Lung (tissue), 12 donors: ENCODE measurements around the gene PERCC1. TPM values are rescaled to one million over a fixed set of nuclear protein-coding genes. Genes with fewer than 3 reads are reported as not detected.
"Not testable (repeated sequence)": the region's sequence is repeated elsewhere in the genome, so short reads cannot be mapped to it uniquely, and the experiment has no call there.

Experiments used
- ATAC-seq: fragments of 200-7000 bp; cut with Tn5 transposase; one replicate; pipeline ENCODE4 v1.9.1; 2020; ENCODE audit warnings: moderate number of reproducible peaks; ENCODE audit not compliant: insufficient read depth, low FRiP score
- DNase-seq, 3 donors: peaks; one replicate each; pipeline ENCODE4 v3.0.0-alpha.2; 2013 to 2017
- H3K27ac ChIP-seq, 2 donors: one replicate each; pipeline ENCODE4 v1.5.1; 2013; ENCODE audit warnings: mild to moderate bottlenecking in 2 of 2, moderate library complexity in 2 of 2, control low read depth in 1 of 2, inconsistent platforms in 1 of 2, low read depth in 1 of 2, low read length in 1 of 2
- H3K27me3 ChIP-seq, 3 donors: one replicate each; pipeline ENCODE4 v1.5.1; 2013; ENCODE audit warnings: low read length in 2 of 3; ENCODE audit not compliant: control insufficient read depth in 3 of 3, insufficient read depth in 3 of 3
- H3K36me3 ChIP-seq, 4 donors: one replicate each; pipeline ENCODE4 v1.5.1; 2013; ENCODE audit warnings: low read length in 4 of 4, mild to moderate bottlenecking in 1 of 4, moderate library complexity in 1 of 4; ENCODE audit not compliant: control insufficient read depth in 4 of 4, insufficient read depth in 4 of 4
- H3K4me1 ChIP-seq, 5 donors: one replicate each; pipeline ENCODE4 v1.5.1; 2013; ENCODE audit warnings: low read length in 5 of 5, mild to moderate bottlenecking in 2 of 5, moderate library complexity in 1 of 5; ENCODE audit not compliant: control insufficient read depth in 5 of 5, insufficient read depth in 5 of 5
- H3K4me3 ChIP-seq: one replicate; pipeline ENCODE4 v1.5.1; 2013; ENCODE audit warnings: mild to moderate bottlenecking, control low read depth, moderate library complexity
- H3K9ac ChIP-seq, 2 donors: one replicate each; pipeline ENCODE4 v1.5.1; 2013; ENCODE audit warnings: low read length in 2 of 2, control low read depth in 1 of 2; ENCODE audit not compliant: insufficient read depth in 1 of 2
- H3K9me3 ChIP-seq, 4 donors: one replicate each; pipeline ENCODE4 v1.5.1; 2013; ENCODE audit warnings: low read length in 3 of 4, mild to moderate bottlenecking in 1 of 4, moderate library complexity in 1 of 4; ENCODE audit not compliant: control insufficient read depth in 4 of 4, insufficient read depth in 3 of 4
- whole genome bisulfite sequencing, 2 donors: extraction: QIAGEN DNeasy Blood & Tissue Kit; methylation state at CpG; one replicate each; pipeline ENCODE4 v1.1.7; 2013; 5-methylcytosine and 5-hydroxymethylcytosine counted together
- polyA plus RNA-seq, 2 donors: library from polyadenylated mRNA; stranded (reverse); fragments of 200-250 nt; gene quantifications; one replicate each; pipeline ENCODE4 v1.2.1, GENCODE V29; 2013
- total RNA-seq, 2 donors: library from RNA; depleted of rRNA in 1 of 2; stranded (reverse); fragments of >200 nt in 1 of 2; gene quantifications; one replicate each; pipeline ENCODE4 v1.2.1, GENCODE V29; 2014 to 2021
- TF ChIP-seq, protein P1 (sequence below): IDR thresholded peaks from 2 replicates; pipeline ENCODE4 v1.5.1; 2012; ENCODE audit warnings: mild to moderate bottlenecking; ENCODE audit errors: control extremely low read depth, extremely low read depth
- donor health status: control.
- donor health status: control.
- donor health status: Bipolar disorder and iron deficiency.
- donor health status: healthy.
- donor health status: DM: yes; HTN: yes; CAD: no.

Gene PERCC1
- total and polyA plus RNA-seq, 4 donors = 0.12 to 0.57 (median 0.46) TPM; not detected in 1

DNA sequence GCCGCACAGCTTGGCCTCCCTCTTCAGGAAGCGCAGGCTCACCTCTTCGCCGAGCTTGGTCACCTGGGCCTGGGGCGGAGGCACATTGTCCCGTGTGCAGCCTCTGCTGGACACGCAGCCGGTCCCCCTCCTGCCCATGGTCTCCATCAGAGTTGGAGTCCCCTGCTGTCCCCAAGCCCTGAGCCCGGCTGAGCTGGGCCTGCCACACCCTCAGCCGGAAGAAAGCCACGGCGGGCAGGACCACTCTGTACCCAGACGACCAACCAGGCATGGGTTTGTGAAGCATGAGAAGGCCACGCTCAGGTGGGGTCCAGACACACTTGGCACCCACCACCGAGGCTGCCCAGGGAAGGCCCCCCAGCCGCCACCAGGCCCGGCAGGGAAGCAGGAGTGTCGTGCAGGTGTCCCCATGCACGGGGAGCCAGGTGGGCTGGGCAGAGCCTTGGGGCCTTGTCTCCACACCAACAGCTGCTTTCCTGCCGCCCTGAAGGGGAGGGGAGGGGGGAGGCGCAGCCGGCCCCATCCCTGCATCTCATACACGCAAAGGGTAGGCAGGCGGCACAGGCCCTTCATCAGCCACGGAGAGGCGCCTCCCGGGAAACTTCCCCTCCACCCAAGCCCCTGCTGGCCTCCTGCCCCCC, 8.3 kb downstream of the PERCC1 start:
- Histone ChIP-seq H3K4me1 (peaks cover 0 to 3% (median 0%) of the 10 kb centered on the region in 5 donors), H3K27me3 (no peaks in the 10 kb centered on the region), H3K36me3 (no peaks in the 10 kb centered on the region), H3K9me3 (no peaks in the 10 kb centered on the region), H3K27ac (no peak overlapping the region), H3K4me3 (no peak overlapping the region), H3K9ac (no peak overlapping the region)
- WGBS, 2 donors = 83 to 92% methylated on average over 26 to 27 of the region's 27 CpGs
- DNase-seq (peak in 1 of 3 donors; percentile 13), ATAC-seq (no peak)
- TF ChIP-seq, protein P1, sequence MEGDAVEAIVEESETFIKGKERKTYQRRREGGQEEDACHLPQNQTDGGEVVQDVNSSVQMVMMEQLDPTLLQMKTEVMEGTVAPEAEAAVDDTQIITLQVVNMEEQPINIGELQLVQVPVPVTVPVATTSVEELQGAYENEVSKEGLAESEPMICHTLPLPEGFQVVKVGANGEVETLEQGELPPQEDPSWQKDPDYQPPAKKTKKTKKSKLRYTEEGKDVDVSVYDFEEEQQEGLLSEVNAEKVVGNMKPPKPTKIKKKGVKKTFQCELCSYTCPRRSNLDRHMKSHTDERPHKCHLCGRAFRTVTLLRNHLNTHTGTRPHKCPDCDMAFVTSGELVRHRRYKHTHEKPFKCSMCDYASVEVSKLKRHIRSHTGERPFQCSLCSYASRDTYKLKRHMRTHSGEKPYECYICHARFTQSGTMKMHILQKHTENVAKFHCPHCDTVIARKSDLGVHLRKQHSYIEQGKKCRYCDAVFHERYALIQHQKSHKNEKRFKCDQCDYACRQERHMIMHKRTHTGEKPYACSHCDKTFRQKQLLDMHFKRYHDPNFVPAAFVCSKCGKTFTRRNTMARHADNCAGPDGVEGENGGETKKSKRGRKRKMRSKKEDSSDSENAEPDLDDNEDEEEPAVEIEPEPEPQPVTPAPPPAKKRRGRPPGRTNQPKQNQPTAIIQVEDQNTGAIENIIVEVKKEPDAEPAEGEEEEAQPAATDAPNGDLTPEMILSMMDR = no peak

DNA sequence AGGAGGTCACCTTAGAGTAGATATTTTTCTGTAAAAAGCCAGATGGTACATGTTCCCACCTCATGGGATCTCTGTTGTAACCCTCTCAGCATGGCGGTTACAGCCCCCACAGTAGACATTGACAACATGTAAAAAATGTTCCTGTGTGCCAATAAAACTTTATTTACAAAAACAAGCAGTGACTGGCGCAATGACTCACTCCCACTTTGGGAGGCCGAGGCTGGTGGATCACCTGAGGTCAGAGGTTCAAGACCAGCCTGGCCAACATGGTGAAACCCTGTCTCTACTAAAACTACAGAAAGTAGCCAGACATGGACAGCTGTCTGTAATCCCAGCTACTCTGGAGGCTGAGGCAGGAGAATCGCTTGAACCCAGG, 8.8 kb downstream of the PERCC1 start:
- 96% methylated on average over 4 of the region's 4 CpGs for WGBS, 2 donors
- DNase-seq, H3K9me3 ChIP-seq, ATAC-seq, H3K4me1 ChIP-seq, H3K27ac ChIP-seq, H3K4me3 ChIP-seq, H3K36me3 ChIP-seq, H3K27me3 ChIP-seq, H3K9ac ChIP-seq: not testable (repeated sequence)

DNA sequence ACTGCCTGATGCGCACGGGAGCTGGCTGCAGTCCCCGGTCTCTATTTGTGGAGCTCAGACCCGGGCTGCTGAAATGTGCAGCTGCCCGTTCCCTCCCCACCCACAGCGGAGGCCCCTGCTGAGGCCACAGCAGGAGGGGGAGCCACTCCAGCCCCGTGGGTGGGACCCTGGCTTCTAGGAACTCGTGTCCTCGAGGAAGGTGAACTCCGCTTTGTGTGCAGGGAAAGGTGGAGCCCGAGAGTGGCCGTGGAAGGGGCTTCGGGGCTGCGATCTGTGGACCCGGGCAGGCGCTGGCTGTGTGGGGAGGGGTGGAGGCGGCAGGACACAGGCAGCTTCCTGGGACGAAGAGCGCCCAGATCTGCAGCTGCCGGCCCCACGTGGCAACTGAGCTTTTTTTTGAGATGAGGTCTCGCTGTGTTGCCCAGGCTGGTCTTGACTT, 10.5 kb downstream of the PERCC1 start:
- no peak for ATAC-seq
- no peak overlapping the region for H3K4me3 ChIP-seq
- 67 to 82% methylated on average over 22 of the region's 22 CpGs for WGBS, 2 donors
- no peaks in the 10 kb centered on the region for H3K4me1 ChIP-seq
- TF ChIP-seq, protein P1 = no peak
- H3K36me3 ChIP-seq = peaks cover 0 to 14% (median 0%) of the 10 kb centered on the region in 4 donors
- no peaks in the 10 kb centered on the region for H3K9me3 ChIP-seq
- no peak overlapping the region for H3K27ac ChIP-seq
- H3K27me3 ChIP-seq = no peaks in the 10 kb centered on the region
- no peak overlapping the region for H3K9ac ChIP-seq
- peak in 1 of 3 donors; percentile 13 for DNase-seq

DNA sequence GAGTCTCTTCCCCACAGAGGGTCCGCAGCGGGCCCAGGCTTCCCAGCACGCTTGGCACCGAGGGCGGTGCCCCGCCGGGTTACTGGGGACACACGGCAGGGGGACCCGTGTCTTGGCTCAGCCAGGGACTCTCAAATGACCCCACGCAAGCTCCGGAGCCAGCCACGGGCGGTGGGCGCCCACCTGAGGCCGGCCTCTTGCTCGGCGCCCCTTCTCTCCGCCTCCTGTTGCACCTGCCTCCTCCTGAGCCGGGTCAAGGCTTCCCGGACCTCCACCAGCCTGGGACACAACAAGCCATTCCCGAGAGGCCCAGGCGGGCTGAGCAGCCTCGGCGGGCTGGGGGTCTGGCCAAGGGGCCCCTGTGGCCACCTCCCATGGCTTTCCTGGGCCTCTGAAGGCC, 11.8 kb downstream of the PERCC1 start:
- H3K4me1 ChIP-seq = no peaks in the 10 kb centered on the region
- H3K36me3 ChIP-seq = peaks cover 0 to 27% (median 2%) of the 10 kb centered on the region in 4 donors
- H3K9ac ChIP-seq = no peak overlapping the region
- 85 to 94% methylated on average over 23 to 24 of the region's 24 CpGs for WGBS, 2 donors
- DNase-seq (peak in 1 of 3 donors; percentile 9), ATAC-seq (no peak)
- H3K9me3 ChIP-seq = no peaks in the 10 kb centered on the region
- TF ChIP-seq, protein P1 = no peak
- no peaks in the 10 kb centered on the region for H3K27me3 ChIP-seq
- no peak overlapping the region for H3K27ac ChIP-seq
- H3K4me3 ChIP-seq = no peak overlapping the region
